SH-SY5Y (cell line): ENCODE data around the gene ZNF778.

Experiments used
- GATA2 ChIP-seq: IDR thresholded peaks from 2 replicates; pipeline ENCODE4 v1.6.1; 2011; ENCODE audit warnings: mild to moderate bottlenecking, low read depth, low read length
- GATA3 ChIP-seq: IDR thresholded peaks from 2 replicates; pipeline ENCODE4 v1.6.1; 2011; ENCODE audit warnings: low read depth, mild to moderate bottlenecking, low read length, moderate library complexity

DNA sequence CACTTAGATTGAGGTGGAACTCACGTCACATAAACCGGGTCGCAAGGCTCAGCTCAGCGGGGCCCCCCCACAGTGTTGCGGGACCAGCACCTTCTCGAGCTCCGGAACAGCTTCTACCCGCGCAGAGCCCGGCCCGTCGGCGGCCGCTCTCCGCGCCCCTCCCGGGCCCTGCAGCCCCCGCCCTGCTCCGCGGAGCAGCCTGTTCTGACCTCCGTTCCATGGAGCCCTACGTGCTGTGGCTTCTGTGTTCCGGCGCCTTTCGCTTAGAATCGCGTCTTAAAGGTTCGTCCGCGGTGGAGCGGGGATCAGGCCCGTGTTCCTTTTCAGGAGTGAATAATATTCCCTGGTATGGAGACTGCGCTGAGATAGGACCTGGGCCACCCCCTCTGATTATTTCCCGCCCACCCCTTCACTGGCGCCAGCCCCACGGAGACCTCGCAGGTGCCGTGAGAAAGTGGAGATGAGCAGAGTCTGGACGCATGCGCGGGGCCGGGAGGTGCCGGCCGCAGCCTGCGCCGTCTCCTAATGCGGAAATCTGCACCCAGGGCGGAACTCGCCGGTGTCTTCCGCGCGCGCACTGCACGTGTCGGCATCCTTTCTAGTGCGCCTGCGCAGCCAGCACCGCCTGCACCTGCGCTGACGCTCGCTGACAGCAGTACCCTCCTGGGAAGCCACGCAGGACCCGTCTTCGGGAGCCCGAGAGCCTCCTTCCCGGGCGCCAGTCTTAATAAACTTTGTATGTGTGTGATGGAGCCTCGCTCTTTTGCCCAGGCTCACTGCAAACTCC is 30.9 kb downstream of the ZNF778 start:
- TF ChIP-seq GATA2 = no peak
- no peak for TF ChIP-seq GATA3
